Posterior cingulate gyrus (tissue), 11 donors: ENCODE results near the gene FAAP100.

ENCODE experiments used
- DNase-seq, 10 donors: peaks; one replicate each; pipeline versions ENCODE4 v3.0.0 to v3.0.0-alpha.2; 2020 to 2021; ENCODE audit warnings: mixed read lengths in 3 of 10
- intact Hi-C: fragments of 100-400 bp; cut with DNase I; formaldehyde crosslinking; loops from one replicate; pipeline ENCODE4 v1.15.1; 2023

Gene FAAP100

GRCh38 chr17:81529437-81529803, 22.7 kb downstream of the FAAP100 start:
- DNase-seq = no peak
- intact Hi-C loops = no loop called here

GRCh38 chr17:81528651-81529436, 23.3 kb downstream of the FAAP100 start:
- peak in 1 of 10 donors; percentile 77 for DNase-seq
- intact Hi-C loops = no loop called here

GRCh38 chr17:81528384-81528650, 23.8 kb downstream of the FAAP100 start:
- intact Hi-C loops = no loop called here
- DNase-seq = peak in 2 of 10 donors; percentile 66 to 79

- DNase-seq = peak in 2 of 10 donors; percentile 61 to 69
Measured at GRCh38 chr17:81527591-81528383, 24.4 kb downstream of the FAAP100 start, which contains the start of gene FSCN2. TSS of gene FSCN2 (plus strand) at chr17:81528377. CDS start at chr17:81528532, 155 bp downstream.

GRCh38 chr17:81526662-81527571, 25.2 kb downstream of the FAAP100 start:
- DNase-seq = peak in 2 of 10 donors; percentile 74 to 75
- intact Hi-C loops = no loop called here

More at GRCh38 chr17:81527591-81528383, 24.4 kb downstream of the FAAP100 start, which contains the start of gene FSCN2:
- intact Hi-C loops = no loop called here

- intact Hi-C loops = no loop called here
- DNase-seq = peak in 2 of 10 donors; percentile 22 to 59
Measured at GRCh38 chr17:81524865-81525159, 27.3 kb downstream of the FAAP100 start.

- DNase-seq = peak in 2 of 10 donors; percentile 51 to 70
- intact Hi-C loops = no loop called here
Measured at GRCh38 chr17:81524039-81524864, 27.9 kb downstream of the FAAP100 start.

- DNase-seq = peak; percentile 38 to 95 (median 63)
- intact Hi-C loops = no loop called here
Measured at GRCh38 chr17:81523402-81524038, 28.6 kb downstream of the FAAP100 start.

GRCh38 chr17:81522491-81523401, 29.4 kb downstream of the FAAP100 start:
- peak in 2 of 10 donors; percentile 39 to 84 for DNase-seq
- intact Hi-C loops = no loop called here

- DNase-seq = peak in 2 of 10 donors; percentile 66 to 76
- intact Hi-C loops = no loop called here
Measured at GRCh38 chr17:81520021-81520901, 31.9 kb downstream of the FAAP100 start.

GRCh38 chr17:81519284-81520020, 32.7 kb downstream of the FAAP100 start:
- intact Hi-C loops = no loop called here
- peak in 1 of 10 donors; percentile 66 for DNase-seq

GRCh38 chr17:81518785-81519283, 33.3 kb downstream of the FAAP100 start:
- DNase-seq = peak in 3 of 10 donors; percentile 65 to 84 (median 82)
- intact Hi-C loops = no loop called here

- peak in 1 of 10 donors; percentile 62 for DNase-seq
- intact Hi-C loops = no loop called here
Measured at GRCh38 chr17:81518113-81518784, 33.9 kb downstream of the FAAP100 start.

GRCh38 chr17:81517339-81518112, 34.6 kb downstream of the FAAP100 start:
- intact Hi-C loops = no loop called here
- peak in 3 of 10 donors; percentile 3 to 67 (median 55) for DNase-seq

GRCh38 chr17:81517009-81517338, 35.2 kb downstream of the FAAP100 start:
- no peak for DNase-seq
- intact Hi-C loops = no loop called here
